GM15510 (cell line): Measurements from ENCODE around the gene NUP98.

Source experiments
- POLR2A ChIP-seq: IDR thresholded peaks from 3 replicates; pipeline ENCODE4 v1.6.1; 2011; ENCODE audit warnings: borderline replicate concordance; ENCODE audit not compliant: insufficient read length; ENCODE audit errors: extremely low read depth

The NUP98 gene

DNA sequence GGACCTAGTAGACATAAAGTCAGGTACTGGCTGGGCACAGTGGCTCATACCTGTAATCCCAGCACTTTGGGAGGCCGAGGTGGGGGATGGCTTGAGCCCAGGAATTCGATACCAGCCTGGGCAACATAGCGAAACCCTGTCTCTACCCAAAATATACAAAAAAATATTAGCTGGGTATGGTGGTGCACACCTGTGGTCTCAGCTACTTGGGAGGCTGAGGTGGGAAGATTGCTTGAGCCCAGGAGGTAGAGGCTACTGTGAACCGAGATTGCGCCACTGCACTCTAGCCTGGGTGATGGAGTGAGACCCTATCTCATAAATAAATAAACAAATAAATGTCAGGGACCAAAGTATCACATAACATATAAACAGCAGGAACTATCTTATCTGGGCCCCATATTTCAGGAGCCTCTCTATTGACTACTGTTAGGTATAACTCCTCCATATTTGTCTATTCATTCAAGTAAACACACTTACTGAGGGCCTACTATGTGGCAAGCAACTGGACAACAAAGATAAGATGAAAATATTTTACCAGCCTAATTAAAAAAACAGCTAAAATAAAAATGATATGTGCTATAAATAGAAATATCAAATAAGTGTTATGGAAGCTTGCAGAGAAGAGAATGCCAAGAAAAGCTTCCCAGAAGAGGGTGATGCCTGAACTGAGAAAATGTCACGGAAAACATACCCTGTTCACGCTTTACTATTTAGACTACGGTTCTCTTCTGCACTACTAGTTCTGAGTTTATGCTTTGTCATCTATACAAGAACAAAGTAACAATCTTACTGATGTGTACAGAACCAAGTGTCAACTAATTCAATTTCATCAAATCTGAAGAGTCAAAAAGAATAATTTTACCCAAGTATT lies 2.0 kb downstream of the NUP98 start:
- no peak for TF ChIP-seq POLR2A

GRCh38 chr11:3786781-3787428 lies 10.4 kb downstream of the NUP98 start:
- TF ChIP-seq POLR2A = no peak

GRCh38 chr11:3783611-3784010 lies 13.7 kb downstream of the NUP98 start:
- TF ChIP-seq POLR2A = no peak

GRCh38 chr11:3782963-3783362 lies 14.4 kb downstream of the NUP98 start:
- no peak for TF ChIP-seq POLR2A

DNA sequence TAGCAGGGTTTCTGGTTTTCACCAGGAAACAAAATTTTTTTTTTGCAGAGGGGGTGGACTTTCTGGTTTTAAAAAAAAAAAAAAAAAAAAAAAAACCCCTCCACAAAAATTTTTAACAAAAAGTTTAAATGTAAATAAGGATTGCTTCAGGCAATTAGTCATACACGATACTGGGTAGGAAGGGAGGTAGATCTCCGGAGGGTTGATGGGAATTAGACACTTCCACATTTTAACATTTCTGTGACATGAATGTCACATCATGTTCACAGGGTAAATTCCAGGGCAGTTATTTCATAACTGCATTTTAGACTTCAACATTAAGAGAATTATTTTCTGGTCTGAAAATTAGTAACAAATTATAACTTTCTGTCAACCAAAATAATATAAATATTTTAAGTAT lies 15.9 kb downstream of the NUP98 start:
- no peak for TF ChIP-seq POLR2A

DNA sequence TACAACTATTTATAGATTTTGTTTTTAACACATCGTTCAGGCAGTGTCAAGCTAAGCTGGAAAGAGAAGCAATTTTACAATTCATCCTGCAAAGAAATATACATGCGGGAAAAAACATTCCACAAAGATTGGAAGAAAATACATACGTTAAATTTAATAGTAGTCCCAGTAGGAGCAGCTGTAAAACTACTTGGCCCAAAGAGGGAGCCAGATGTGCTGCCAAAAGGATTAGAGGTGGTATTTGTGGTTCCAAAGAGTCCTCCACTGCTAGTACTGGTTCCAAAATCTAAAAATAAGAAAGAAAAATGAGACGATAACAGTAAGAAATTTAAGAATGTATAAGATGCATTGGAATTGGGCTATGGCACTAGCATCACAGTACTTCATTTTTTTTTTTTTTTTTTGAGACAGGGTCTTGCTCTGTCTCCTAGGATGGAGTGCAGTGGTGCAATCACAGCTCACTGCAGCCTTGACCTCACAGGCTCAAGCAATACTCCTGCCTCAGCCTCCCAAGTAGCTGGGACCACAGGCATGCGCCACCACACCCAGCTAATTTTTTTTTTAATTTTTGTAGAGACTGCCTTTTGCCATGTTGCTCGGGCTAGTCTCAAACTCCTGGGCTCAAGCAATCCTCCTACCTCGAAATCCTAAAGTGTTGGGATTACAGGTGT lies 21.5 kb downstream of the NUP98 start:
- TF ChIP-seq POLR2A = no peak

- no peak for TF ChIP-seq POLR2A
Measured at GRCh38 chr11:3773180-3773579, 24.2 kb downstream of the NUP98 start.

DNA sequence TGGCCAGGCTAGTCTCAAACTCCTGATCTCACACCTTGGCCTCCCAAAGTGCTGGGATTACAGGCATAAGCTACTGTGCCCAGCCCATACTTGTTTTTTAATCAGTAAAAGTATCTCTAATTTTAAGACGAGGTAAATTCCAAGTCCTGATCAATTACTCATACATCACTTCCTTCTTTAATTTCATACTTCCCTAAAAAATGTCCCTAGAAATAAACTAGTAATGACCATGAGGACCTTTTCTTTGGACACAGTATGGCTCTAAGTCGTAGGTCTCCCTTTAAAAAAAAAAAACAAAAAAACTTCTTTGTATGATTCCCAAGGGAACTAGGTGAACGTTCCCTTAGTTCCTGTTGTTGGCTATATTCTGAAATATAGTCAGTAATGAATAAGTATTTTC lies 29.8 kb downstream of the NUP98 start:
- no peak for TF ChIP-seq POLR2A

DNA sequence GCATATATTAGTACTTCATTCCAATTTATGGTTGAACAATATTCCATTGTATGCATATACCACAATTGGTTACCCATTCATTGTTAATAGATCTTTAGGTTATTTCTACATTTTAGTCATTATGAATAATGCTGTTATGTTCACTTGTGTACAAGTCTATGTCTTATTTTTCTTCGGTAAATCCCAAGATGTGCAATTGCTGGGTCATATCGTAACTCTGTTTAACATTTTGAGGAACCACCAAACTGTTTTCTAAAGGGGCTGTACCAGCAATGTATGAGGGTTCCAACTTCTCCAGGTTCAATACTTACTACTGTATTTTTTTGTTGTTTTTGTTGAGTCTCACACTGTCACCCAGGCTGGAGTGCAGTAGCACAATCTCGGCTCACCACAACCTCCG lies 33.1 kb downstream of the NUP98 start:
- no peak for TF ChIP-seq POLR2A

- no peak for TF ChIP-seq POLR2A
Measured at GRCh38 chr11:3755151-3755550, 42.2 kb downstream of the NUP98 start.

GRCh38 chr11:3753110-3753509 lies 44.2 kb downstream of the NUP98 start:
- TF ChIP-seq POLR2A = no peak

- no peak for TF ChIP-seq POLR2A
Measured at GRCh38 chr11:3747704-3748103, 49.6 kb downstream of the NUP98 start.

DNA sequence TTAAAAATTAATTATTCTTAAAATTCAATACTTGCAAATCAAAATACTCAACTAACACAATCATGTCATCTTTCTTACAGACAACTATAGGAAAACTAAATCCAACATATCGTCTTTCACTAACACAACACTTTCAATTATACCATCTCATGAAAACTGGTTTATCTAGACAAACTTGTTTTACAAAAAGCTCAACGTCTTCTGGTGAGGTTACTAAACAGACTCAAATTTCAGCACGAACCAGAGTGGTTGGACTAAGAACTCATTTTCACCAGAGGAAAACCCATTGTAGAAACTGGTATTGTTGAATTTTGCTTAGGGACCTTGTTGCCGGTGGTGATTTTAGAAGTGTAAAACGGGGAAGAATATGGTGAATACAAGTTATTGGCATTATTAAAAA lies 52.2 kb downstream of the NUP98 start:
- TF ChIP-seq POLR2A = no peak

DNA sequence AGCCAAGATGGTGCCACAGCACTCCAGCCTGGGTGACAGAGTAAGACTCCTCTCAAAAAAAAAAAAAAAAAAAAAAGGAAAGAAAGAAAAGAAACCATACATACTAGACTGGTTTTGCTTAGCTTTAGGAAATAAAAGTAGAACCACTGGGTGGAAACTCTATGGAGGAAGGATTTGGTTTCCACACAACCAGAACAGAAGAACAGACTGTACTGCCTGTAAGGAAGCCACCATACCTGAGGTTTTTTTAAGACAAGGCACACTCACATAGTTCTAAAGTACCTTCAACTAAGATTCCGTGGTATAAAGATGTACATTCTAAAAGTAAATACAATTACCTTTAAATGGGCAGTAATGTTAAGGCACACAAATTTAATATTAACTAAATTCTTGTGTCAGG lies 58.6 kb downstream of the NUP98 start:
- no peak for TF ChIP-seq POLR2A

DNA sequence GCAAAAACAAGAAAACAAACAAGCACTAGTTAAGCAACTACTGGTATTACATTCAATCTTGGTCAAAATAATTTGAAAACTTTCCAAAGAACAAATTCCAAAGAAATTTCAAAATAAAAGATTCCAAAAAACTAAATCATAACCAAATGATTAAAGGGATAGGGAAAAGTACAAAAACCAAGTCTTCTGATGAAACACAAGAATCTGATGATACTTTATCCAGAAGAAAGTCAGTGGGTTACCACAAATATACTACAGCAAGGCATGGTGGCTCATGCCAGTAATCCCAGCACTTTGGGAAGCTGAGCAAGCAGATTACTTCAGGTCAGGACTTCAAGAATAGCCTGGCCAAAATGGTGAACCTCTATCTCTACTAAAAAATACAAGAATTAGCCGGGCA lies 59.1 kb downstream of the NUP98 start:
- no peak for TF ChIP-seq POLR2A
